ENCODE measurements around the gene APOE.

DNA sequence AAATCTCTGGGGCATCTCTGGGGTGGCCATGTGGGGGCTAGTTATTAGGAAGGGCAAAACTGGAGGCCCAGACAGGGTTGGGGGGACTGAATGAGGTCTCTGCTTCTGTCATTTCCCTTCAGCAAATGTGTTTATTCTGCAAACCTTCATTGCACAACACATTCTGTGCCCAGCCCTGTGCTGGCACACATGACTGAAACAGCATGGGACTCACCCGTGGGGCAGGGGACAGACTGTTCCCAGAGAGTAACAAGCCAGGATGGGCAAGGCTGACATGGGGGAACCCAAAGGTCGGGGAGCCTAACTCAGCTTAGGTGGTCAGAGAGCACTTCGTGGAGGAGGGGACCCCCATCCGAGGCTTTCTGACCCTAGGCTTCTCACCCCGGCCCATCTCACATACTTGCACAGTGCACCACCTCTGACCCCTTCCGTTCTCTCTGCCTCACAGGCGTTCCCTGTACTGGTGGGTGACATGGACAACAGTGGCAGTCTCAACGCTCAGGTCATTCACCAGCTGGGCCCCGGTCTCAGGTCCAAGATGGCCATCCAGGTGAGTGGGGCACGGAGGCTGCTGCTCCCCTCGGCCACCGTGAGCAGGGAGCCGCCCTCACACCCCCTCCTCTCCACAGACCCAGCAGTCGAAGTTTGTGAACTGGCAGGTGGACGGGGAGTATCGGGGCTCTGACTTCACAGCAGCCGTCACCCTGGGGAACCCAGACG, 12.1 kb upstream of the APOE start:
- TF ChIP-seq, protein P1, sequence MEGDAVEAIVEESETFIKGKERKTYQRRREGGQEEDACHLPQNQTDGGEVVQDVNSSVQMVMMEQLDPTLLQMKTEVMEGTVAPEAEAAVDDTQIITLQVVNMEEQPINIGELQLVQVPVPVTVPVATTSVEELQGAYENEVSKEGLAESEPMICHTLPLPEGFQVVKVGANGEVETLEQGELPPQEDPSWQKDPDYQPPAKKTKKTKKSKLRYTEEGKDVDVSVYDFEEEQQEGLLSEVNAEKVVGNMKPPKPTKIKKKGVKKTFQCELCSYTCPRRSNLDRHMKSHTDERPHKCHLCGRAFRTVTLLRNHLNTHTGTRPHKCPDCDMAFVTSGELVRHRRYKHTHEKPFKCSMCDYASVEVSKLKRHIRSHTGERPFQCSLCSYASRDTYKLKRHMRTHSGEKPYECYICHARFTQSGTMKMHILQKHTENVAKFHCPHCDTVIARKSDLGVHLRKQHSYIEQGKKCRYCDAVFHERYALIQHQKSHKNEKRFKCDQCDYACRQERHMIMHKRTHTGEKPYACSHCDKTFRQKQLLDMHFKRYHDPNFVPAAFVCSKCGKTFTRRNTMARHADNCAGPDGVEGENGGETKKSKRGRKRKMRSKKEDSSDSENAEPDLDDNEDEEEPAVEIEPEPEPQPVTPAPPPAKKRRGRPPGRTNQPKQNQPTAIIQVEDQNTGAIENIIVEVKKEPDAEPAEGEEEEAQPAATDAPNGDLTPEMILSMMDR (conservative IDR thresholded peaks at IDR 0.05; ENCODE audit: low read depth, low read length): no peak
- no peak for TF ChIP-seq EZH2 (IDR thresholded peaks at IDR 0.05; ENCODE audit: borderline replicate concordance, low read depth, low read length, poor library complexity, severe bottlenecking)

All from A673 (cell line).